Kidney epithelial cell (primary cell): ENCODE data around the gene EIF5. TPM values are rescaled to one million over a fixed set of nuclear protein-coding genes. Genes with fewer than 3 reads are reported as not detected.

Experiments
- DNase-seq: peaks from one replicate; pipeline ENCODE4 v3.0.0-alpha.2; 2010; ENCODE audit warnings: low read depth
- H3K27me3 ChIP-seq: 2 replicates; pipeline ENCODE4 v1.6.0; 2011; ENCODE audit warnings: low read length; ENCODE audit not compliant: control insufficient read depth, insufficient read depth
- H3K36me3 ChIP-seq: 2 replicates; pipeline ENCODE4 v1.5.1; 2011; ENCODE audit warnings: low read length; ENCODE audit not compliant: control insufficient read depth, insufficient read depth
- H3K4me3 ChIP-seq: 2 replicates; pipeline ENCODE4 v1.5.1; 2011; ENCODE audit warnings: low read depth, mild to moderate bottlenecking, control low read depth, low read length
- CTCF ChIP-seq: IDR thresholded peaks from 2 replicates; pipeline ENCODE4 v1.5.1; 2011; ENCODE audit warnings: mild to moderate bottlenecking, moderate library complexity, low read length, control low read depth, inconsistent platforms; ENCODE audit not compliant: insufficient read depth, poor library complexity, severe bottlenecking
- total RNA-seq: library from RNA; depleted of rRNA; stranded (reverse); fragments of >200 nt; gene quantifications from 2 replicates; pipeline ENCODE4 v1.2.3, GENCODE V29; 2015

The EIF5 gene
- total RNA-seq, 1 donor from 2014 or later = 254 TPM

- H3K27me3 ChIP-seq = no peaks in the 10 kb centered on the region
- no peaks in the 10 kb centered on the region for H3K36me3 ChIP-seq
- TF ChIP-seq CTCF = no peak
- DNase-seq = no peak
- H3K4me3 ChIP-seq = no peak overlapping the region
These were observed 25.1 kb upstream of the EIF5 start for GRCh38 chr14:103308717-103309616.

- Histone ChIP-seq H3K36me3 (no peaks in the 10 kb centered on the region), H3K4me3 (no peak overlapping the region), H3K27me3 (no peaks in the 10 kb centered on the region)
- no peak for DNase-seq
- no peak for TF ChIP-seq CTCF
These were observed 23.4 kb upstream of the EIF5 start for GRCh38 chr14:103310576-103311095.

- Histone ChIP-seq H3K27me3 (no peaks in the 10 kb centered on the region), H3K36me3 (no peaks in the 10 kb centered on the region), H3K4me3 (no peak overlapping the region)
- no peak for TF ChIP-seq CTCF
- no peak for DNase-seq
These were observed 22.7 kb upstream of the EIF5 start for GRCh38 chr14:103311171-103311997.

- no peaks in the 10 kb centered on the region for H3K27me3 ChIP-seq
- no peak for DNase-seq
These were observed 21.9 kb upstream of the EIF5 start for GRCh38 chr14:103312006-103312635.

GRCh38 chr14:103313704-103314103 lies 20.3 kb upstream of the EIF5 start:
- no peak for TF ChIP-seq CTCF
- no peaks in the 10 kb centered on the region for H3K27me3 ChIP-seq
- H3K4me3 ChIP-seq = no peak overlapping the region
- H3K36me3 ChIP-seq = no peaks in the 10 kb centered on the region
- no peak for DNase-seq

More at GRCh38 chr14:103312006-103312635, 21.9 kb upstream of the EIF5 start:
- Histone ChIP-seq H3K36me3 (no peaks in the 10 kb centered on the region), H3K4me3 (no peak overlapping the region)
- no peak for TF ChIP-seq CTCF
